HuH-7.5 (cell line): Measurements from ENCODE around the gene ZNF692.
"Not testable (repeated sequence)": the region's sequence is repeated elsewhere in the genome, so short reads cannot be mapped to it uniquely, and the experiment has no call there.

Experiments used
- DNase-seq: peaks from one replicate; pipeline ENCODE4 v3.0.0; 2011; ENCODE audit warnings: low spot score

Gene ZNF692

DNA sequence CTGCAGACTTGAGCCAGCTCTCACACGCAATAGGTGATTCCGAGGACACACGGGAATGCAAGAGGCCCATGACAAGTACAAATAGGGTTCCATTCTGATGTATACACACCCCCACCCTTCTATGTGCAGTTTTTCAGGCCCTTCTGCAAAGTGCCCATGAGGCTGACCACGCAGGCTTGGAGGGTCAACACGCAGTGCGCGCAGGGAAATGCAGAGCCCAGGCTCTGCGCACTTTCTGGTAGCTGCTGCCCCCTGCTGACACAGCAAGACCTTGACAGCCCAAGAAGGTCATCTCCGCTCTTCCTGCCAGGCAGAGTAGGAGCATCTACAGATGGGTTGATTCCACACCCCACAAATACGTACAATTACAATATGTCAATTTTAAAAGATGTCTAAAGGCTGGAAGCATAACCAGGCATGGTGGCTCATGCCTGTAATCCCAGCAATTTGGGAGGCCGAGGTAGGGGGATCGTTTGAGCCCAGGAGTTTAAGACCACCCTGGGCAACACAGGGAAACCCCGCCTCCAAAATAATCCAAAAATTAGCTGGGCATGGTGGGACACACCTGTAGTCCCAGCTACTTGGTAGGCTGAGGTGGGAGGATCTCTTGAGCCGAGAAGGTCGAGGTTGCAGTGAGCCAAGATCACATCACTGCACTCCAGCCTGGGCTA, 51.7 kb downstream of the ZNF692 start:
- DNase-seq = no peak

- DNase-seq = no peak
Measured at GRCh38 chr1:248805876-248806275, 53.0 kb downstream of the ZNF692 start.

DNA sequence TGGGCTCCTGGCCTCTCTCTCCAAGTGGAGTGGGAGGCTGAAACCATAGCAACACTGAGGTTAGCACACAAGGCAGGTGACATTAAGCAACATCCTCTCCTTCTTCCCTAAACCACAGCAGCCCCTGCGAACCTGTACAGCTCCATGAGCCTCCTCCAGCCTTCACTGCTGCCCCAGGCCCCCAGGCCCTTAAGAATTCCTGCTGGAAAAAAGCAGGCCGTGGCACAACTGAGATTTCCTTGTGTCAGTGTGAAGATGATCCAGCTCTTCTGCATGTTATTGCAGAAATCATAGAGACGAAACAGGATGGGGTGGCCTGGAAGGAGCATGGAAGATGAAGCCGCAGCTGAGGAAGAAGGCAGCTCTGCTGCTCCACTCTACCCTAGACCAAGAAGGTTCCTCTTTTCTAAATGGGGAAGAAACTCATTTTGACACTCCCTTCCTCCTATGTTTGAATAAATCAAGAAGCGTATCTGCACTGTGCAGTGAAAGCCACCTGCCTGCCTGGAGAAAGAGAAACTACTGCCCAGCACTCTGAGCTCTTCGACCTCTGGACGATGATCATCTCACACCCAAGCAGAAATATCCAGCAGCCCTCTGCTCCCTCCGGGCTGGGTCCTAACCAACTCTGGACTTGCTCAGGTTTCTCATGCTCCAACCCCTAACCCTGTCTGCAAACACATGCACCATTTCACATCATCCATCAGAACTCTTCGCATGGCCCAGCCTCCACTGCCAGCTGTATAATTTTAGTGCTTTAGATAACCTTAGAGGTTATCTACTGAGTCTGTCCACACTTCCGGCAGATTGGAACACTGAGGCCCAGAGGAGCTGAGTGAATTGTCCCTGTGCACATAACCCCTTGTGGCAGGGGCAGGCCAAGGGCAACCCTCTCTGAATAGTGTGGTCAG, 53.9 kb downstream of the ZNF692 start:
- DNase-seq = peak; percentile 39

GRCh38 chr1:248803501-248803900, 55.4 kb downstream of the ZNF692 start:
- not testable (repeated sequence) for DNase-seq

GRCh38 chr1:248802454-248802853, 56.4 kb downstream of the ZNF692 start:
- no peak for DNase-seq

- no peak for DNase-seq
Measured at GRCh38 chr1:248800459-248800858, 58.4 kb downstream of the ZNF692 start.
